PFSK-1 (cell line): ENCODE results near the gene PTPRN.

Experiments
- TAF1 ChIP-seq: IDR thresholded peaks from 2 replicates; pipeline ENCODE4 v1.6.1; 2012; ENCODE audit warnings: low read length, control low read depth, borderline replicate concordance; ENCODE audit not compliant: insufficient read depth
- TF ChIP-seq, protein P1 (sequence below), 2 experiments: IDR thresholded peaks; 2 replicates each; pipeline versions ENCODE4 v1.6.1 to v1.8.0; 2011 to 2012; ENCODE audit warnings: low read depth in 2 of 2, low read length in 2 of 2, control low read depth in 1 of 2, inconsistent platforms in 1 of 2, mild to moderate bottlenecking in 1 of 2, moderate library complexity in 1 of 2; ENCODE audit not compliant: insufficient read depth in 1 of 2

GRCh38 chr2:219282375-219282774 lies 26.8 kb downstream of the PTPRN start:
- no peak for TF ChIP-seq TAF1
- TF ChIP-seq, protein P1, sequence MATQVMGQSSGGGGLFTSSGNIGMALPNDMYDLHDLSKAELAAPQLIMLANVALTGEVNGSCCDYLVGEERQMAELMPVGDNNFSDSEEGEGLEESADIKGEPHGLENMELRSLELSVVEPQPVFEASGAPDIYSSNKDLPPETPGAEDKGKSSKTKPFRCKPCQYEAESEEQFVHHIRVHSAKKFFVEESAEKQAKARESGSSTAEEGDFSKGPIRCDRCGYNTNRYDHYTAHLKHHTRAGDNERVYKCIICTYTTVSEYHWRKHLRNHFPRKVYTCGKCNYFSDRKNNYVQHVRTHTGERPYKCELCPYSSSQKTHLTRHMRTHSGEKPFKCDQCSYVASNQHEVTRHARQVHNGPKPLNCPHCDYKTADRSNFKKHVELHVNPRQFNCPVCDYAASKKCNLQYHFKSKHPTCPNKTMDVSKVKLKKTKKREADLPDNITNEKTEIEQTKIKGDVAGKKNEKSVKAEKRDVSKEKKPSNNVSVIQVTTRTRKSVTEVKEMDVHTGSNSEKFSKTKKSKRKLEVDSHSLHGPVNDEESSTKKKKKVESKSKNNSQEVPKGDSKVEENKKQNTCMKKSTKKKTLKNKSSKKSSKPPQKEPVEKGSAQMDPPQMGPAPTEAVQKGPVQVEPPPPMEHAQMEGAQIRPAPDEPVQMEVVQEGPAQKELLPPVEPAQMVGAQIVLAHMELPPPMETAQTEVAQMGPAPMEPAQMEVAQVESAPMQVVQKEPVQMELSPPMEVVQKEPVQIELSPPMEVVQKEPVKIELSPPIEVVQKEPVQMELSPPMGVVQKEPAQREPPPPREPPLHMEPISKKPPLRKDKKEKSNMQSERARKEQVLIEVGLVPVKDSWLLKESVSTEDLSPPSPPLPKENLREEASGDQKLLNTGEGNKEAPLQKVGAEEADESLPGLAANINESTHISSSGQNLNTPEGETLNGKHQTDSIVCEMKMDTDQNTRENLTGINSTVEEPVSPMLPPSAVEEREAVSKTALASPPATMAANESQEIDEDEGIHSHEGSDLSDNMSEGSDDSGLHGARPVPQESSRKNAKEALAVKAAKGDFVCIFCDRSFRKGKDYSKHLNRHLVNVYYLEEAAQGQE (IDR thresholded peaks at IDR 0.05; ENCODE audit: insufficient read depth in 1 of 2, low read depth in 2 of 2, low read length in 2 of 2), result no peak
